LNCaP clone FGC (cell line): Measurements from ENCODE around the gene PRDM5.
"Not testable (repeated sequence)": the region's sequence is repeated elsewhere in the genome, so short reads cannot be mapped to it uniquely, and the experiment has no call there.

Experiments used
- DNase-seq: peaks from one replicate; pipeline ENCODE4 v3.0.0-alpha.2; 2011; ENCODE audit warnings: low read depth
- H3K4me3 ChIP-seq: 2 replicates; pipeline ENCODE4 v1.5.1; 2011; ENCODE audit warnings: mild to moderate bottlenecking, low read depth, low read length, control low read depth
- CTCF ChIP-seq: IDR thresholded peaks from 2 replicates; pipeline ENCODE4 v1.5.1; 2012; ENCODE audit warnings: mild to moderate bottlenecking; ENCODE audit not compliant: control insufficient read depth, insufficient read depth; ENCODE audit errors: extremely low read depth

Gene PRDM5

GRCh38 chr4:120659616-120660170 is 262.8 kb downstream of the PRDM5 start:
- DNase-seq, result no peak
- no peak overlapping the region for H3K4me3 ChIP-seq
- no peak for TF ChIP-seq CTCF

- H3K4me3 ChIP-seq, result no peak overlapping the region
- no peak for DNase-seq
- TF ChIP-seq CTCF, result no peak
Measured at GRCh38 chr4:120658772-120659171, 263.8 kb downstream of the PRDM5 start.

GRCh38 chr4:120653804-120654573 is 268.5 kb downstream of the PRDM5 start:
- no peak overlapping the region for H3K4me3 ChIP-seq
- DNase-seq, result no peak
- no peak for TF ChIP-seq CTCF

- H3K4me3 ChIP-seq, DNase-seq: not testable (repeated sequence)
Measured at GRCh38 chr4:120648336-120648735, 274.2 kb downstream of the PRDM5 start.
